ENCODE measurements around the gene ADAMTS9.

ADAMTS9 gene

DNA sequence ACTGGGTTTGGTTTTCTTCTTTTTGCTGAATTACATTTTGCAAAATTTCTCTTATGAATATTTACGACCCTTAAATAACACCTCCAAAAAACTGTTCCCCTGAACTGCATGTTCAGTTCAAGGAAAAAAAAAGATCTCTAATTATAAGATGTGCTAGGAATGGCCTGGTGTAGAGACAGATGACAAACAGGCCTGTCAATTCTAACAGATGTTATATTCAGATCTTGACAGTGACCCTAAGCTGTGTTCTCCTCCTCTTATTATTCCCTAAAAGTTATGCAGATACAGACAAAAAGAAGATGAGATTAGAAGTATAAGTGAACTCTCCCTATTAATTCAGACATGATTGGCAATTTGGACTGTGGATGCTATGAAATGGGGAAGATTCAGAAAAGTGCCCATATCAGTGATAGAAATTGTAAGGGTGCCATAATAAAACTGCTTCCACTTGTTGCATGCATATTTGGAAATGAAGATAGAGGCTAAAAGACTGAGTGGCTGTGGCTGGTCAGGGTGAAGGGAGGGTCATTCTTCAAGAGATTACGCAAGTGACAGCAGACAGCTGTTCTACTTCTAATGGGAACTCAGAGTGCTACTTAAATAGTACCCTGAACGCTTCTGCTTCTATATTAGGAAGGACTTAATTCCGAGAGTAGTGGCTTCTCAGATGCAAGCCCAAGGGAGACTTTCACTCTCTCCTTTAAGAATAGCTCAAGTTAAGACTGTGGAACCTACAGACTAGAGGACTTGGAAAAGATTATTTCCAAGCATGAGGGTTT is 75.5 kb downstream of the ADAMTS9 start:
- Histone ChIP-seq H3K79me2 (no peaks in the 10 kb centered on the region), H3K36me3 (ENCODE audit: control insufficient read depth, insufficient read depth, low read length) (no peaks in the 10 kb centered on the region), H3K4me3 (ENCODE audit: low read depth, low read length) (no peak overlapping the region), H3K4me1 (peaks cover 6% of the 10 kb centered on the region), H3K9me3 (ENCODE audit: control insufficient read depth, low read length) (no peaks in the 10 kb centered on the region), H3K4me2 (ENCODE audit: low read length) (no peak overlapping the region), H3K27me3 (ENCODE audit: control insufficient read depth, insufficient read depth, low read length) (no peaks in the 10 kb centered on the region), H3K27ac (no peak overlapping the region), H2AFZ (no peak overlapping the region), H3K9ac (no peak overlapping the region)
- no peak for TF ChIP-seq CTCF (IDR thresholded peaks at IDR 0.05)

DNA sequence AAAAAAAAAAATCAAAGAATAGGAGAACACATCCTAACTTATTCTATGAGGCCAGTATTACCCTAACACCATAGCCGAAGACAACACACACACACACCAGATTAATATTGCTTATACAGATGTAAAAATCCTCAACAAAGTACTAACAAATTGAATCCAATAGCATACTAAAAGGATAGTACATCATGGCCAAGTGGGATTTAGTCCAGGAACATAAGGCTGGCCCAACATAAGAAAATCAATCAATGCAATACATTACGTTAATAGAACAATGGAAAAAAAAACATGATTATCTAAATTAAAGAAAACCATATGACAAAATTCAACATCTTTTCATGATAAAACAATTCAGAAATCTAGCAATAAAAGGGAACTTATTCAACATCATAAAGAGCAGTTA is 79.1 kb downstream of the ADAMTS9 start:
- Histone ChIP-seq H3K4me3 (ENCODE audit: low read depth, low read length) (no peak overlapping the region), H3K79me2 (no peaks in the 10 kb centered on the region), H3K36me3 (ENCODE audit: control insufficient read depth, insufficient read depth, low read length) (no peaks in the 10 kb centered on the region), H3K9ac (no peak overlapping the region), H3K4me2 (ENCODE audit: low read length) (no peak overlapping the region), H3K9me3 (ENCODE audit: control insufficient read depth, low read length) (no peaks in the 10 kb centered on the region), H3K27me3 (ENCODE audit: control insufficient read depth, insufficient read depth, low read length) (no peaks in the 10 kb centered on the region), H2AFZ (no peak overlapping the region), H3K4me1 (peaks cover 6% of the 10 kb centered on the region), H3K27ac (no peak overlapping the region)
- TF ChIP-seq CTCF (IDR thresholded peaks at IDR 0.05), result no peak

GRCh38 chr3:64607032-64607551 is 80.7 kb downstream of the ADAMTS9 start:
- Histone ChIP-seq H3K79me2 (no peaks in the 10 kb centered on the region), H3K9ac (no peak overlapping the region), H3K4me2 (ENCODE audit: low read length) (no peak overlapping the region), H2AFZ (no peak overlapping the region), H3K4me3 (ENCODE audit: low read depth, low read length) (no peak overlapping the region), H3K36me3 (ENCODE audit: control insufficient read depth, insufficient read depth, low read length) (no peaks in the 10 kb centered on the region), H3K27me3 (ENCODE audit: control insufficient read depth, insufficient read depth, low read length) (no peaks in the 10 kb centered on the region), H3K4me1 (no peaks in the 10 kb centered on the region), H3K9me3 (ENCODE audit: control insufficient read depth, low read length) (no peaks in the 10 kb centered on the region), H3K27ac (no peak overlapping the region)
- TF ChIP-seq CTCF (IDR thresholded peaks at IDR 0.05), result no peak

- Histone ChIP-seq H3K27me3 (ENCODE audit: control insufficient read depth, insufficient read depth, low read length) (no peaks in the 10 kb centered on the region), H3K36me3 (ENCODE audit: control insufficient read depth, insufficient read depth, low read length) (no peaks in the 10 kb centered on the region), H3K4me1 (no peaks in the 10 kb centered on the region), H3K9me3 (ENCODE audit: control insufficient read depth, low read length) (no peaks in the 10 kb centered on the region), H3K79me2 (no peaks in the 10 kb centered on the region), H3K4me3 (ENCODE audit: low read depth, low read length) (no peak overlapping the region), H3K27ac (no peak overlapping the region), H3K9ac (no peak overlapping the region), H3K4me2 (ENCODE audit: low read length) (no peak overlapping the region), H2AFZ (no peak overlapping the region)
- TF ChIP-seq CTCF (IDR thresholded peaks at IDR 0.05), result no peak
These were observed 83.5 kb downstream of the ADAMTS9 start for GRCh38 chr3:64604313-64604712.

GRCh38 chr3:64601824-64602223 is 86.0 kb downstream of the ADAMTS9 start:
- H3K36me3 ChIP-seq (ENCODE audit: control insufficient read depth, insufficient read depth, low read length), result no peaks in the 10 kb centered on the region
- H3K4me2 ChIP-seq (ENCODE audit: low read length), result no peak overlapping the region
- no peak overlapping the region for H3K4me3 ChIP-seq (ENCODE audit: low read depth, low read length)
- no peak overlapping the region for H3K27ac ChIP-seq
- H3K9me3 ChIP-seq (ENCODE audit: control insufficient read depth, low read length), result no peaks in the 10 kb centered on the region
- H2AFZ ChIP-seq, result no peak overlapping the region
- H3K9ac ChIP-seq, result no peak overlapping the region
- H3K4me1 ChIP-seq, result no peaks in the 10 kb centered on the region
- no peaks in the 10 kb centered on the region for H3K27me3 ChIP-seq (ENCODE audit: control insufficient read depth, insufficient read depth, low read length)
- TF ChIP-seq CTCF (IDR thresholded peaks at IDR 0.05), result no peak
- no peaks in the 10 kb centered on the region for H3K79me2 ChIP-seq

Measured in parathyroid adenoma (tissue), 2 donors.